Psoas muscle (tissue), 8 donors: Measurements from ENCODE around the gene TOGARAM2. TPM values are rescaled to one million over a fixed set of nuclear protein-coding genes. Genes with fewer than 3 reads are reported as not detected.

Experiments
- ATAC-seq, 4 donors: fragments of 200-7000 bp; cut with Tn5 transposase; one replicate each; pipeline ENCODE4 v1.9.1; 2020; ENCODE audit warnings: moderate library complexity in 3 of 4, mild to moderate bottlenecking in 2 of 4
- DNase-seq, 2 donors: peaks; one replicate each; pipeline ENCODE4 v3.0.0-alpha.2; 2020
- H3K27ac ChIP-seq: fragments of 200-600 bp; one replicate; pipeline ENCODE4 v1.8.0; 2022
- H3K27me3 ChIP-seq, 3 donors: fragments of 200-600 bp in 1 of 3; one replicate each; pipeline versions ENCODE4 v1.6.1 to v1.8.0; 2013 to 2022; ENCODE audit warnings: low read length in 2 of 3, mild to moderate bottlenecking in 2 of 3, moderate library complexity in 1 of 3; ENCODE audit not compliant: insufficient read depth in 3 of 3
- H3K36me3 ChIP-seq, 2 donors: fragments of 200-600 bp in 1 of 2; one replicate each; pipeline versions ENCODE4 v1.6.1 to v1.8.0; 2013 to 2022; ENCODE audit warnings: low read depth in 1 of 2, mild to moderate bottlenecking in 1 of 2, moderate library complexity in 1 of 2; ENCODE audit not compliant: insufficient read depth in 1 of 2
- H3K4me1 ChIP-seq: fragments of 200-600 bp; one replicate; pipeline ENCODE4 v1.8.0; 2022
- H3K4me3 ChIP-seq: fragments of 200-600 bp; one replicate; pipeline ENCODE4 v1.8.0; 2022; ENCODE audit warnings: mild to moderate bottlenecking
- H3K9me3 ChIP-seq: fragments of 200-600 bp; one replicate; pipeline ENCODE4 v1.8.0; 2022
- CTCF ChIP-seq: fragments of 200-600 bp; IDR thresholded peaks from one replicate; pipeline ENCODE4 v1.8.0; 2022; ENCODE audit warnings: antibody characterized with exemption
- WGBS, 3 donors: extraction: QIAGEN DNeasy Blood & Tissue Kit; methylation state at CpG; one replicate each; pipeline versions ENCODE4 v1.1.6 to v1.1.7; 2013; 5-methylcytosine and 5-hydroxymethylcytosine counted together
- intact Hi-C, 2 donors: fragments of 100-400 bp; cut with DNase I; formaldehyde crosslinking; loops; one replicate each; pipeline versions ENCODE4 v1.11.0 to v1.14.2; 2022
- polyA plus RNA-seq, 3 donors: library from polyadenylated mRNA; stranded (reverse); fragments of 200-250 nt; gene quantifications; one replicate each; pipeline ENCODE4 v1.2.3, GENCODE V29; 2013
- total RNA-seq, 4 donors: library from RNA; stranded (reverse); fragmentation: NEBNext Ultra II Directional in 2 of 4; extraction: Animal tissue kit (Norgen Biotek cat#: 25700) in 2 of 4; gene quantifications; one replicate each; pipeline versions ENCODE4 v1.2.1 to v1.2.4, GENCODE V29; 2021 to 2023
- donor health status: healthy with polysubstance abuse.
- donor health status: DM: no; HTN: no; CAD: no; lungs with moderate emphysema.
- donor health status: Bipolar disorder and iron deficiency.
- donor health status: healthy.
- donor health status: DM: yes; HTN: yes; CAD: no.
- donor health status: DM: no; HTN: no; CAD: no.
- donor health status: DM: no; HTN: no; CAD: no.
- donor health status: DM: yes; HTN: yes; CAD: no.

The TOGARAM2 gene
- total and polyA plus RNA-seq, 7 donors, result 2.2 to 98.4 (median 28.6) TPM

GRCh38 chr2:28993206-28993960 is 12.3 kb downstream of the TOGARAM2 start:
- DNase-seq (peak in 1 of 2 donors; percentile 8), ATAC-seq (peak in 1 of 4 donors; percentile 27)

GRCh38 chr2:28994074-28994473 is 13.0 kb downstream of the TOGARAM2 start:
- intact Hi-C loops, result no loop called here

More at GRCh38 chr2:28993206-28993960, 12.3 kb downstream of the TOGARAM2 start:
- no peak overlapping the region for H3K27ac ChIP-seq
- H3K27me3 ChIP-seq, result no peaks in the 10 kb centered on the region
- no peak for TF ChIP-seq CTCF
- 67 to 76% (median 69%) methylated on average over 6 of the region's 6 CpGs for WGBS, 3 donors
- H3K36me3 ChIP-seq, result no peaks in the 10 kb centered on the region
- no peaks in the 10 kb centered on the region for H3K9me3 ChIP-seq
- no peaks in the 10 kb centered on the region for H3K4me1 ChIP-seq
- H3K4me3 ChIP-seq, result no peak overlapping the region
- intact Hi-C loops, result no loop called here

DNA sequence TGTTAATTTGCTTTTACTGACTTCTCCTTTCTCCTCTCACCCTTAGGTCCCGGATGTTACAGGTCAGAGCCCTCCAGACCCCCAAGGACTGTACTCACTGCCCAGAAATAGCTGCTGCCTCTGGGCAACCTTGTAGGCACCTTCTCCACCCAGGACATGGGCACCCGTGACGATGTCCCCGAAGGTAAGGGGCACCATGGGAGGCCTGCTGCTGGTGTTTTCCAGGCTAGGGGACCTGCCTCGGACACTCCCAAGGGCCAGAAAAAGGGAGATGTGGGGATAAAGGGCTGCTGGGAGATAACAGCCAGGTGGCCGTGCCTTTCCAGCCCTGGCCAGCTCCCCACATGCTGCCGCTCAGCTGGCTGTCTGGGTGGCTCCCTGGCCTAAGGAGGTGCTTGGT is 13.6 kb downstream of the TOGARAM2 start:
- WGBS, 3 donors, result 74 to 78% (median 75%) methylated on average over 7 of the region's 7 CpGs
- H3K4me1 ChIP-seq, result no peaks in the 10 kb centered on the region
- intact Hi-C loops, result no loop called here
- H3K9me3 ChIP-seq, result no peaks in the 10 kb centered on the region
- H3K4me3 ChIP-seq, result no peak overlapping the region
- DNase-seq, result peak in 1 of 2 donors; percentile 23
- H3K27ac ChIP-seq, result no peak overlapping the region
- H3K27me3 ChIP-seq, result no peaks in the 10 kb centered on the region
- no peak for TF ChIP-seq CTCF
- no peaks in the 10 kb centered on the region for H3K36me3 ChIP-seq
- no peak for ATAC-seq

More at GRCh38 chr2:28994074-28994473, 13.0 kb downstream of the TOGARAM2 start:
- no peaks in the 10 kb centered on the region for H3K9me3 ChIP-seq
- no peaks in the 10 kb centered on the region for H3K36me3 ChIP-seq
- no peak overlapping the region for H3K27ac ChIP-seq
- TF ChIP-seq CTCF, result no peak
- ATAC-seq, result no peak
- no peaks in the 10 kb centered on the region for H3K27me3 ChIP-seq
- DNase-seq, result peak in 1 of 2 donors; percentile 22
- H3K4me3 ChIP-seq, result no peak overlapping the region
- 95 to 98% (median 96%) methylated on average over 10 of the region's 10 CpGs for WGBS, 3 donors
- no peaks in the 10 kb centered on the region for H3K4me1 ChIP-seq

DNA sequence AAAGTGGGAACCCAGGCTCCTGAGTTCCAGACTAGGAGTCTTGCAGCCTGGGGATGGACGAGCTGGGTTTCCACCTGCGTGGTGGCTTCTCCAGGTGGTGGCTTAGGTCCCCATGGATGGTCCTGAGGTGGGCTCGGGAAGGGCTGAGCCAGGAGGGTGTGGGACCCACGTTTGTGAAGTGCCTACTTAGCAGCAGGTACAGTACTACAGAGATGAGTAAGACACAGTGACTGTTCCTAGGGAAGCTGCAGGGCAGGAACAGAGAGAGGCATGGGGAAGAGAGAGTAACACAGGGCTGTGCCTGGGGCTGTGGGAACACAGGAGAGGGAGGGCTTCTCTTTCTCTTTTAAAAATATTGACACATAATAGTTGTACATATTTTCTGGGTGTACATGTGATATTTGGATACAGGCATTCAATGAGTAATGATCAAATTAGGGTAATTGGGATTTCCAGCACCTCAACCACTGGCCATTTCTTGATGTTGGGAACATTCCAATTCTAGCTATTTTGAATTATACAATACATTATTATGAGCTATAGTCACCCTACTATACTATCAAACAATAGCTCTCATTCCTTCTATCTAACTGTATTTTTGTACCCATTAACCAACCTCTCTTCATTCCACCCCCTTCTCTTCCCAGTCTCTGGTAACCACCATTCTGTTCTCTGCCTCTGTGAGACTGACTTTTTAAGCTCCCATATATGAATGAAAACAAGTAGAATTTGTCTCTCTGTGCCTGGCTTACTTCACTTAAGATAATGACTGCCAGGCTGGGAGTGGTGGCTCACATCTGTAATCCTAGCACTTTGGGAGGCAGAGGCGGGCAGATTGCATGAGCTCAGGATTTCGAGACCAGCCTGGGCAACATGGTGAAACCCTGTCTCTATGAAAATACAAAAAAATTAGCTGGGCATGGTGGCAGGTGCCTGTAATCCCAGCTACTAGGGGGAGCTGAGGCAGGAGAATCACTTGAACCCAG is 15.0 kb downstream of the TOGARAM2 start:
- 82 to 86% (median 86%) methylated on average over 6 of the region's 6 CpGs for WGBS, 3 donors
- no peak for TF ChIP-seq CTCF
- Histone ChIP-seq H3K9me3 (no peaks in the 10 kb centered on the region), H3K36me3 (no peaks in the 10 kb centered on the region), H3K27ac (no peak overlapping the region), H3K27me3 (no peaks in the 10 kb centered on the region), H3K4me1 (no peaks in the 10 kb centered on the region), H3K4me3 (no peak overlapping the region)
- no peak for ATAC-seq
- DNase-seq, result no peak
- intact Hi-C loops, result no loop called here
